ENCODE results near the gene NEDD8. TPM values are rescaled to one million over a fixed set of nuclear protein-coding genes. Genes with fewer than 3 reads are reported as not detected.

Gene NEDD8
- 273 TPM for polyA plus RNA-seq (2013, experiment 1 of 2; ENCODE audit: insufficient read length)
- 220 TPM for polyA plus RNA-seq (2013, experiment 2 of 2; ENCODE audit: insufficient read length)

DNA sequence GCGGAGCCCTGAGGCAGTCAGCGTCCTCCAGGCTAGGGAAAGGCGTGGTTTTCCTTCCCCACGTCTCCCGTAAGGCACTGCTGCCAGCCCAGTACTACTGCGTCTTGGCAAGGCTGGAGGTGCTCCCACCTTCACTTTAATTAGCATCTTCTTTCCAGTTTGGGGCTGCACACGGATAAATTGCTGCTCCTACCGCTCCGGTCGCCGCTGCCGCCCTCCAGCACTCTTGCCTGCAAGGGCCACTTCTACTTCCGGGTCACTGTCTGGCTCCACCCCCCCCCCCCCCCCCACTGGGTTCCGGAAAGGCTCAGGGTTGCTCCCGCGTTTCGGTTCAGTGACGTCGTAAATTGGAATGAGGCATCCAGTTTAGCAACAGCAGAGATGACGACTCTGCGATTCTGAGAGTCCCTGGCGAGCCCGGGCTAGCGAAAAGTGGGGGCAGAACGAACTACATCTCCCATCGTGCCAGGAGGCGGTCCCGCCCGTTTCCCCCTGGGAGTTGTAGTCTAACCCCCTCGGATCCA, at the start of gene NEDD8:
Gene NEDD8 (minus strand): TSS at position 247 of the 524 bp plus-strand sequence. CDS start 100 bp downstream, at position 147.
- DNase-seq = peak; percentile 98

DNA sequence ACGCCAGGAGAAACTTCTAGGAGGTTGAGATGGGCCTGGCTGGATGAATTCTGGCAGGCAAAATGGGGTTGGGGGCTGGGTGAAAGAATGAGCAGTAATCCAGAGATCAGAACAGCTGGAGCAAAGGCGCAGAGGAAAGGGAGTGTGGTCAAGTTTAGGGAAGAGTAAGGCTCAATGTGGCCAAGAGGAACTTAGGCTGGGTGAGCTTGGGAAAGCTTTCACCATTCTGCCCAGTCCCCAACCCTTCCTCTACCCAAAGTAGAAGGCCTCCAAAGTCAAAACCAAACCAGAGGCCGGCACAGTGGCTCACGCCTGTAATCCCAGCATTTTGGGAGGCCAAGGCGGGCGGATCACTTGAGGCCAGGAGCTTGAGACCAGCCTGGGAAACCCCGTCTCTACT, 49.5 kb upstream of the NEDD8 start:
- no peak for DNase-seq

DNA sequence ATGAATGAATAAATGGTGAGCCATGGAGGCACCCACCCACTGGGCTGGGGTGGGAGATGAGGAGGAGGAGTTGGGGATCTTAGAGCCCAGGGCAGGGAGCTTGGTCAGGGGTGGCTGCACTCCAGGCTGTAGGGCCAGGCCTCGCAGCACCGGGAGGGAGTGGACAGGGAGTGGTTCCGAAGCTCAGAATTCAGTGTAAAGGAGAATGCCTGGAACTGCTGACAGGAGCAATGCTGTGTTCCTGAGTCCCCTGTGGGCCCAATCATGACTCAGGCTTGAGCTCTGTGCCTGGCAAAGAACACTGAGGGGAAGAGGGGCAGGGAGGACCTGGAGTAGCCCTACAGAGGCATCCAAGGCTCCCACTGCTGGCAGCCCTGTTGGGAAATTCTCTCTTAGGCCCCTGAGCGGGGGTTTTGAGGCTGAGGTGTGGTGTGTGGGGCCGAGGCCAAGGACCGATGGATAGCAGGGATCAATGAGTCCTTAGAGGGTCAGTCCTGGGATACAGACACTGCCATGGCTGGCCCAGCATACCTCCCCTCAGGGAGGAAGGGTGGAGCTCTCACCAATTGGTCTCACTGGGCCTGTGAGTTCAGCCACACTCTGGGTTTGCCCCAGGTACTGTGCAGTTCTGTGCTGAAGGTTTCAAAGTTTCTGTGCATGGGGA, 48.8 kb upstream of the NEDD8 start:
- DNase-seq = no peak

DNA sequence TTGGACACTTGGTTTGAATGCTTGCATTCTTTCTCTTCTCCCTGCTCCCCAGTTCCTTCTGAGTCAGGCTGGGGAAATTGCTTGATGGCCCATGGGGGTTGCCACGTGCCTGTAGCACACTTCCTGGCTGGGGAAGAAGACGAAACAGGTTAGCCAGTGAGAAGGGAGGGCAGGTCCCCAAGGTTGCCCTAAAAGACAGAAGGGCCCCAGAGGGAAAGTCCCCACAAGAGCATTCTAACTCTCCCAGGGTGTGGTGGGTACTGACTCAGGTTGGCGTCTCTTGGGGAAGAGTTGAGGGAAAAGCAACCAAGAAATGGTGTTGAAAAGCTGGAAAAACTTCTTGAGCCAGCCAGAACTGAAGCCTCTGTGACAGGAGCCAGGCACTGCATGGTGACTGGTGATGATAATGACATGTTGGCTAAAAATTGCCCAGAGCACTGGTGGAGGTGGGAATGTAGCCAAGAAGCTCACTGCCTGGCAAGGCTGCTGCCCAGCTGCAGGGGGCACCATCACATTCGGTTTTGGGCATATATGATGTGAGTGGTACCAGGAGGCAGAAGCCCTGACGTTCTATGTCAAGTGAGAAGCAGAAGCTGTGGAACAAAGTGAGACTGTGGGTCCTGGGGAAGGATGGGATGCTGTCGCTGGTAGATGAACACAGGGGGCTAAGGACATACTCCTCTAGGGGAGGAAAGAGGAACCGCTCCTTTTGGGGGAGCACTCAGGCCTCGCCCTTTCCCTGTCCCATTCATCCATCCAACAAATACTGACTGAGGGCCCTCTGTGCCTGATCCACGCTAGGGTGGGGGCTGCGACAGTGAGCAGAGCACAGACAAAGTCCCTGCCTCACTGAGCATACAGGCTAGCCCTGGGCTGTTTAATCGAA, 47.4 kb upstream of the NEDD8 start:
- peak; percentile 12 for DNase-seq

DNA sequence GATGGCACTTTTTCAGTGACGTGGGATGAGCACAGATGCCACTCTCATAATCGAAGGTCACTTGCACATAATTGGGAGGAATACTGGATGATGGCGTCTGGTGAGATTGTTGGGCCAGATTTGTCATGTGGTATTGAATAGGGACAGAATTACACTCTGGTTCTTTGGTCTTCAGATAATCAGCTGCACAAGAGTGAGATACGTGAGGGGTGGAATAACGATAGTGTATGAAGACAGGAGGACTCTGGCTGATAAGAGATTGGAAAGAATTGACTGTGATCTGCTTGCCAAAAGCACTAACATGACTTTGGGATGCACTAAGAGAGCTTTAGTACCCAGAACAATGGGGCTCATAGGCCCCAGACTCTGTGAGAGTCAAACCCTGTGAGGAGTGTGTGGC, 46.3 kb upstream of the NEDD8 start:
- DNase-seq = no peak

DNA sequence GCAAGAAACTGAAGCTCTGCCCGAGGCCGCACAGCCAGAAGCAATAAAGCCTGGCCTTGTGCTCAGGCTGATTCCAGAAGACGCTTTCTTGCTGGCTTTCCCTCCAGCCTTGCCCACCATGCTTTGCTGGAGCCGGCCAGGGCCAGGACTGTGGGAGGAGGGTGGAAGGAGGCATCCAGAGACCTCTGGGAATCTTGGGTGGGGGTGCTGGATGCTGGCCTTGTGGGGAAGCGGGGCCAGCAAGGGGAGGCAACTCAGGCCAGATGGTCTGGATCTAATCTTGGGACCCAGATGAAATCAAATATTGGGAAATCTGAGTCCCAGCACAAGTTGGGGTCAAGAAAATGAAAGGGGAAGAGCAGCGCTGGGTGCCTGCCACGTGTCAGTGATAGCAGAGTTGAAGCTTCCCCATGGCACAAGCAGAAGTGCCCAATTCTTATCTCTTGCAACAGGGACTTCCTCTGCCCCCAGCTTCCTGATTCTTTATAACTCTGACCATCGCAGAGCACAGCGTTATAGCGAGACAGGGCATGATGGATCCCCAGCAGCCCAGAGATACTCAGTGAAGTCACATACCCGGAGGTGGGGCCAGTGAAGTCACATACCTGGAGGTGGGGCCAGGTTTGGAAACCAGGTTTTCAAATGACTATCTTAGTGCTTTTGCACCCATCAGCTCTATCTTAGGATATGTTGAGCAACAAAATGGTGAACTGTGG, 45.6 kb upstream of the NEDD8 start:
- no peak for DNase-seq

DNA sequence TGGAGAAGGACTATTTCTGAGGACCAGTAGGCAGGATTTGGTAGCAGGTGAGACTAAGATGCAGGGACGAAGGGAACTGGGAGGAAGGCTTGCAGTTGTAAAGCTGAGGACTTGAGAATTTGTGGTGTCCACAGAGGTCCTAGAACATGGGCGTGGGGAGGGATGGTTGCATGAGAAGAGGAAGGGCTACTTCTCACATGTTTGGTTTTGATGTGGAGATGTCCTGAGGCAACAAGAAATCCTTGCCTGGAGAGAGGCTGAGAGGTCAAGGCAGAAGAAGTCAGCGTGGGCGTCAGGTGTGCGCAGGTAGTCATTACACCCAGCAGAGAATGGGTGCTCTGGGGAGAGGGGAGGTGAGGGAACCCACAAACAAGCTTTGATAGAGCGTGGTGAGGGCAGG, 44.9 kb upstream of the NEDD8 start:
- no peak for DNase-seq

DNA sequence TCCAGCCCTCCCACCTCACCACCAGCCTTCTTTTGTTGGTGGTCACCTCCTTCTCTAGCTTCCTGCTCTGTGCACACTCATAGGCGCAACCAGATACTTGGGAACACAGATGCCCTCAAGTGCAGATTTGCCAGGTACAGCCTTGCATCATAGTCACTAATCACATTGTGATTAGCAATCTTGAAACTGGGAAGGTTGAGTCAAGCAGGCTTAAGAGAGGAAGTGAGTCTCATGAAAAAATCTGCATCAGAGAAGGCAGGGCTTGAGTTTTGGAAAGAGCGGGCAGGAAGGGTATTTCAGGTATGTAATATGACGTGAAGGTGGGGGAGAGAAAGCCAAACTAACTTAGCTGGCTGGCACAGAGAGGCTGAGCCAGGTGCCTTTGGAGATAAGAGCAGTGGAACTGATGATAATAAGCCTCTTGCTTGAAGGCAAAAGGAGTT, 42.0 kb upstream of the NEDD8 start:
- no peak for DNase-seq

DNA sequence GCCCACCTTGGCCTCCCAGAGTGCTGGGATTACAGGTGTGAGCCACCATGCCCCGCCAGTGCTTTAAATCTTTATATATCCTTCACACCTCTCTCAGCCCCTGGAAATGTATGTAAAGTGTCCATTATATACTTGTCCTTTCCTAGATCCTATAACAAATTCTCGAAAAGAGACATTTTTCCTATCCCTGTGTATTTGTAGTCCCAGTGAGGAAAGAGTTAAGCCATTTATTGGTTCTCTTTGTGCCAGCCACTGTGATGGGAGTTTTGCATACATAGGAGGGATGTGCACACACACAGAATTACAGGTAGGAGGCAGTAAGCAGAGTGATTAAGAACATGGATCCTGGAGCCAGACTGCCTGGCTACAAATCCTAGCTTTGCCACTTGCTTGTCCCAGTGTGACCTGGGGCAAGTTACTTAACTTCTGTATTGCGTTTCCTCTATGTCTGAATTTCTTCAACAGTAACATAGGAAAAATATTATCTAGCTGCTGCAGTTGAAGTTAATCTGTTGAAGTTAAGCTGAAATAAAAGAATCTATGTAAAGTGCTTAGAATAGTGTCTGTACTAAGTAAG, 41.3 kb upstream of the NEDD8 start:
- DNase-seq = no peak

DNA sequence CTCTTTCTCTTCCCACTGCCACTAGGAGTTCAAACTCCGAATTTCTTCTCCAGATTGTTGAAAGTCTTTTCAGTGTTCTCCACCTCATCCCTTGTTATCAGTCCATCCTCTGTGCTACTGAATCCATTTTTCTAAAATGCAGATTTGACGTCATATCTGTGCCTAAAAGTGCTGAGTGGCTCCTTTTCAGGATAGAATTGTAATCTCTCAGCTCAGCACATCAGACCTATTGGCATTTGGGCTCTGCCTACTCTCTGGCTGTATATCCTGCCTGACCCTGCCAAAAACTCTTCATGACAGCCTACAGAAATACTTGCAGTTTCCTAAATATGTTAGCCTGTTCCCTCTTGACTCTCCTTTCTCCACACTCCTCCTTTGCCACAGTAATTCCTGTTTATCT, 40.3 kb upstream of the NEDD8 start:
- no peak for DNase-seq

DNA sequence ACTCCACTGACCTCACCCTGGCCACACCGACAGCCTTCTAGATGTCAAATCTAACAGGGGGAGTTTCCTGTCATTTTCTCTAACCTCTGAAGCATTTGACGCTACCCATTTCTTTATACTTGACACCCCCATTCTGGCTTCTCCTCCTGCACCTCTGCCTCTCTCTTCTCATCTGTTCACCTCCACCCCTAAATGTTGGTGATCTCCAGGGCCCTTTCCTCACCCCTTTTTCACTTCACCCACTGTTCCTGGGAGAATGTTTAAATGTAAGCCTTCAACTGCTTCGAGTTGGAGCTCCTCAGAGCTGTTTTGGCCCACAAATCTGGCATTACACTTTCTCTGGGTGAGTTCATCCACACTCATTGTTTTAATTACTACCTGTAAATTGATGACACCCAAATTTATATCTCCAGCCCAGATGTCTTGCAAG, 39.7 kb upstream of the NEDD8 start:
- DNase-seq = no peak

DNA sequence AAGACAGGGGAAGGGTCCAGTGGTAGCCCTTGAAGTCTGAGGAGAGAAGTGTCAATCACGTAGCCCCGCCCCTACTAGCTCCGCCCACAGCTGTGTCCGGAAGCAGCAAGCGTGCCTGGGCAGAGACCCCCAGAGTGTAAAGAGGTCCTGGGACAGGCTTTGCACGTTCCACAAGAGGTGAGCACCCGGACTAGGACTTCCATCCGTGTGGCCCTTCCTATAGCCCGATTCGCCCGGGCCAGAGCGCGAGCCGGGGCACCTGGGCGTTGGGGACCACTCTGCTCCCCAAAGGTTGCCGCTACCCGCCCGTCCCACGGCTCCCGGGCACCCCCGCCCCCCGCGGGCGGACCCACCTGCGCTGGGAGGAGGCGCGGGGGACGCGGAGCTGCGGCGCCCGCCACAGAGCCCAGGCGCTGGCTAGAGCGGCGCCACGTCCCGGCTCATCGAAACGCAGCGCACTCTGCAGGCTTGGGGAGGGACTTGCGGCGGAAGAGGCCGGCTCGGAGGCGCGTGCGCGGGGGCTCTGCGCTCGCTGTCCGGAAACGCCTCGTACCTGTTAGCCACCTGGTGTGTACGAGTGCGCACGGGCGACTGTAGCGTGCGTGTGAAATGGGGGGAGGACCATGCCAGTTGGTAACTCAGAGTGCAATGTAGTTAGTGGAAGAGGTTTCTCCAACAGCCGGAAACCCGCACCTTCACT, 39.1 kb upstream of the NEDD8 start, which contains the start of gene RABGGTA:
Gene RABGGTA (minus strand): TSS at position 464 of the 700 bp plus-strand sequence. CDS start 482 bp downstream, outside the sequence.
- peak; percentile 83 for DNase-seq

DNA sequence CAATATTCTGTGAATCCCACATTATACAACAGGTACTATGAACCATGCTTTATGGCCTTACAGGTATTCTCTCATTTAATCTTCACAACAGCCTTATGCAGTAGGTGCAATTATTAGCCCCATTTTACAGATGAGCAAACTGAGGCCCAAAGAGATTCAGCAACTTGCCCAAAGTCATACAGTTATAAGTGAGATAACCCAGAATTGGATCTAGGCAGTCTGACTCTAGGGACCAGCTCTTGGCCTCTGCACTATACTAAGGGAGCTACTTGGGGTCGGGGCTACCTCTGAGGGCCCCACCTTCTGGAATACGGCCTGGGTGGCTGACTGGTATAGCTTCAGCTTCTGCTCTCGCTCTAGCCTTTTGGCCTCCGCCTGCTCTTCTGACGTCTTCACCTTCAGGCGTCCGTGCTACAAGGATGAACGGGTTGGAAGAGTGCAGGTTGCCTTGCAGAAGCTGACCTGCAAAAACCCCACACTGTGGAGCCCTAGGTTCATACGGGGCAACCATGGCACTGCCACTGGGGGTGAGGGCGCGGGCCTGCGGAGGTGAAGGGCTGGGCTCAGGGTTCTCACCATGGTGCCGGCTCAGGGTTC, 38.5 kb upstream of the NEDD8 start:
- no peak for DNase-seq

DNA sequence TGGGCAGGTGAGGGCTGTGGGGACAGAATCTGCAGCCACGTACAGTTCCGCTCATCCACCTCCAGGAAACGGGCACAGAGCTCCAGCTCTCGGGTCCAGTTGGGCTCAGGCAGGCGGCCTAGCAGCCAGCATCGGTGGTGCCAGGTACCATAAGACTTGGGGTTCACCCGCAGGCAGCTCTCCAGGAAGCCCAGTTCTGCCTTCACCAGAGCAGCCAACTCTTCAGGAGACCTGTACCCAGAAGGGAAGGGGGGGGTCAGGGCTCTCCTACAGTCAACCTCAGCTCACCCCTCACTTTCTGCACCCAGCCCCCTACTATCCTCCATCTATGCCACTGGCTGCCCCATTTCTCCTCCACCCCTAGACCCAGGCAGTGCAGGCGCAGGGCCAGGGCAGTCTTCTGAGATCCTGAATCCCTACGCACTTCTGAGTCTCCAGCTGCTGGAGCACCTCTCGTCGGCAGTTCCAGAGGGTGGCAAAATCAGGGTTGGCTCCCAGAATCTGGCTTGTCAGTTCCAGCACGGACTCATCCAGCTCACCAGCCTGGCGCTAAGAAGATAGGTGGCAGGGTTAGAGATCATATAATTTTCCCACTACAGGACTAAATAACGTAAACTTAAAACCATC, 37.9 kb upstream of the NEDD8 start:
- no peak for DNase-seq

DNA sequence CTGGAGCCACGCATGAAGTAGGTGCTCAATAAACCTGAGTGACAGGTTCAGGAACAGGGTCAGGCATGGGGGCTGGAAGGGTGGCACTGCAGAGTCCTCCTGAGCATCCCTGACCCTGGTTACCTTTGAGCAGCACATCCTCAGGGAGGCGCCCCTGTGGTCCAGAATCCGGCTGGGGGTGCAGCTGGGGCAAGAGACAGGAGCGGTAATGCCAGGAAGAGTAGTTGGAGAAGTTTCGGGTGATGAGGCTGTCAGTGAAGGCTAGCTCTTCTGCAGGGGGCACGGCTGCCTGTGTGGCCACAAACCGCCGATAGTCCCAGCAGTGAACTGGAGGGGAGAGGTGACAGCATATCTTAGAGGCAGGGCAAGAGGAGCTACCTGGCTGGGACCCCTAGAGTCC, 37.2 kb upstream of the NEDD8 start:
- no peak for DNase-seq

DNA sequence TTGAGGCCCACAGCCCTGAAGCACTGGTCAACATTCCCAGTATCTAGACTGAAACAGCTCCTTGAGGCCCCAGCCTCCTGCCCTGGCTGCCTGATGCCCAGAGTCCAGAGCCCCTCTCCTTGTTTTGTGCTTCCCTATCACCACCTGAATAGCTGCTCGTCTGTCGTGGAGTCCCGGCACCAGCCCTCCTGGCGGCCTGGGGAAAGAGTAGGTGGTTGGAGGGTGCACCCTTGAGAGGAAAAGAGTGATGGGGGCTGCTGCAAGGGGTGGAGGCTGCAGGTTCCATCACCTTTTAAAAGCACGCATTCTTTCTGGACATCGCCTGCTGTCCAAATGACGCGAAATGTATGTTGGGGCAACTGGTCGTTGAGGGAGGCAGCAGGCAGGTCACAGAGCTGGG, 36.1 kb upstream of the NEDD8 start:
- no peak for DNase-seq

DNA sequence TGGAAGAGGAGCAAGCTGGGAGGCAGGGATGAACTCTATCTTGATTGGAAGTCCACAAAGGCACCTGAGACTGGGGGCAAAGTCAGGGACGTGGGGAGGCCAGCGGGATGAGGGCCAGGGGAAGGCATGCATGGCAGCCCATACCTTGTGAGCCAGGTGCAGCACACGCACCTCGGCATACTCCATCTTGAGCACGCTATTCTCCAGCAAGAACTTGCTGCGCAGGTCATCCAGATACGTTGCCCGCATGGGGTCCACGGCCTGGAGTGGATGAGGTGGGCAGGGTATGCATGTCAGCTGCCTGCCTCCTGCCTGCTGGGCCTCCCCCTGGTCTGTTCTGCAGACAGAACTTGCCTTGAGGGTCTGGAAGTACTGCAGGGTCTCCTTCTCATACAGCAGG, 35.3 kb upstream of the NEDD8 start:
- DNase-seq = no peak

DNA sequence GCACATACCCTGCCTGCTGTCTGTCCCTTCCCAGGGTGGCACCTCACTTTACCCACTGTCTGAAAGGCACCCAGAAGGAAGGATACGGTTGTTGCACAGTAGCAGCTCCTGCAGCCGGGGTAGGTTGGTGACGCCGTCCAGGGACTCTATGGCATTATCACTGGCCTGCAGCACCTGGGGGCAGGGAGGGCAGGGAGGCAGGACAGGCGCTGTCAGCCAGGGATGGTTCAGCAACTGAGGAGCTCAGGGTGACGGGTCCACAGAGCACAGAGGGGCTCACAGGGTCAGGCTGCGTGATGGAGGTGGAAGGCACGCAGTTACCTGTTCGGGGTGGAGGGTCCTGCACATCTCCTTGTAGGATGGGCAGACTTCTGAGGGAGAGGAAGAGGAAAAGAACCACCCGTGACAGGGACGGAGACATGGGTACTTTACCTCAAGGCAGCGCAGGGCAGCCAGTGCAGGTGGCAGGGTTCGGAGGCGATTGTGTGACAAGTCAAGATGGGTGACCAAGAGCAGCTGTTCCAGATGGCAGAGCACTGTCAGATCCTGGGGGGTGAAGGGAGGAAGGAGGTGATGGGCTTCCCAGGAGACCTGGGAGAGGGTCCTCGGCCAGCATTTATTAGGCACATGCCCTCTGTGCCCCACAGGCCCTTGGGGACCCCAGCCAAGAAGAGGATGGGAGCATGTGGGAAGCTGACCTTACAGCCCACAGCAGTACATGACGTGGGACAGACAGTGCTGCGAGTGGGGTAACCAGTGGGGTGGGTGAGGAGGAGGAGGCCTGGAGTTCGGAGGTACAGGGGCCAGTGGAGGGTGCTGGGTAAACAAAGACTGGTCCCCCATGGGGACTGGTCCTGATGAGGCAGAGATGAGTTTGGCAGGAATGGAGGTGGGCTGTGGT, 34.4 kb upstream of the NEDD8 start:
- DNase-seq = no peak

DNA sequence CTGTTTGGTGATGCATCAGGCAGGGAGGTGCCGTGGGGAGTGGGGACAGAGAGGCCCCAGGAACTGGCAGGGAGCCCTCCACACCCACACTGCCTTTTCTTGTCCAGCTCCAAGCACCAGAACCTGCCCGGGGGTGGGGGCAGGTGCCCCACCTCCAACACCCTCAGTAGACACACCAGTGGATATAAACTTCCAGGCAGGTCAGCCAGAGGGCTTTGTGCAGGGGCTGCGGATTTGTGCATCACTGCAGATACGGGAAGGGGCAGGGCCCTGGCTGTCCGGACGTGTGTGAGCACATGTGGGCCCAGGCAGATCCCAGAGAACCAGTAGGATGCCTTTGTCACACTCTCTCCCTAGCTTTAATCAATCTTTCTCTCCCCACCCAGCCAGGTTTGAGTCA, 32.1 kb upstream of the NEDD8 start:
- no peak for DNase-seq

DNA sequence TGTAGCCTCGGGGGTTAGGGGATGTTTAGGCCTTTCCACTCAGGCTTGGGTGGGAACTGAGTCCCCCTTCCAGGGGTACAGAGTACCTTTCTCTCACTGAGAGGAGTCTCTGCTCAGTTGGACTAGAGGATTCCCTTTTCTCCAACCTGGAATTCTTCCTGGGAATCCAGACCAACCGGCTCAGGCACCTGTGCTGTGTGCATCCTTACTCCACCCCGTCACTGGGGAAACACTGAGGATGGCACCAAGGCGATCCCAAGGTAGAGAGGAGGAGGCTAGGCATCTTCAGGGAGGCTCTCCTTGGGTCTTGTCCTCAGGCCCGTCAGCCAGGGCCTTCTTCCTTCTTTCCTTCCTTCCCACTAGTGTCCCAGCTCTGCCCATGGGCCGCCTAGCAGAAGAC, 31.7 kb upstream of the NEDD8 start:
- no peak for DNase-seq
